ENCODE data around the gene CHST2. TPM values are rescaled to one million over a fixed set of nuclear protein-coding genes. Genes with fewer than 3 reads are reported as not detected.

CHST2 gene
- polyA plus RNA-seq, 1 donor (not counting 4 experiments of a cell fraction or from before 2014, with no cell fraction given), result 1.6 TPM

GRCh38 chr3:143134471-143134870 is 14.9 kb downstream of the CHST2 start:
- Histone ChIP-seq H2AFZ (ENCODE audit: control insufficient read depth, low read length) (no peak overlapping the region), H3K4me2 (ENCODE audit: control insufficient read depth, extremely low read depth, insufficient read depth, low read depth, low read length) (peak overlapping the region; percentile 31), H3K9ac (ENCODE audit: control insufficient read depth, extremely low read depth, insufficient read depth, low read length) (no peak overlapping the region), H3K4me3 (ENCODE audit: control insufficient read depth in 2 of 3, extremely low read depth in 1 of 3, insufficient read depth in 2 of 3, low read depth in 1 of 3, low read length in 3 of 3) (no peak overlapping the region), H3K36me3 (ENCODE audit: control insufficient read depth in 2 of 2, extremely low read depth in 1 of 2, insufficient read depth in 2 of 2, low read length in 2 of 2) (no peaks in the 10 kb centered on the region), H4K20me1 (ENCODE audit: control insufficient read depth, extremely low read depth, insufficient read depth, low read length) (no peaks in the 10 kb centered on the region), H3K27ac (ENCODE audit: control insufficient read depth, insufficient read depth, low read length) (no peak overlapping the region), H3K4me1 (ENCODE audit: control insufficient read depth, extremely low read depth, insufficient read depth, low read length) (peaks cover 18% of the 10 kb centered on the region), H3K27me3 (ENCODE audit: control insufficient read depth, extremely low read depth, insufficient read depth, low read length) (no peaks in the 10 kb centered on the region), H3K9me1 (ENCODE audit: control insufficient read depth, extremely low read depth, insufficient read depth, low read length) (no peaks in the 10 kb centered on the region), H3K79me2 (ENCODE audit: control insufficient read depth, insufficient read depth, low read length) (no peaks in the 10 kb centered on the region), H3K9me3 (ENCODE audit: control insufficient read depth, low read depth, low read length) (no peaks in the 10 kb centered on the region)
- no peak for DNase-seq (ENCODE audit: low read depth, low spot score)
- no peak for TF ChIP-seq EZH2 (IDR thresholded peaks at IDR 0.05; ENCODE audit: low read length)
- peak in 1 of 3 experiments; percentile 1 for TF ChIP-seq CTCF (optimal IDR thresholded peaks at IDR 0.05 in 1 of 3, IDR thresholded peaks at IDR 0.05 in 1 of 3, conservative IDR thresholded peaks at IDR 0.05 in 1 of 3; ENCODE audit: extremely low read depth in 1 of 3, insufficient read depth in 2 of 3, low read length in 3 of 3)
- dilution Hi-C loops (cut with MboI; ENCODE audit: extremely low pct_ligation_motif_present, low sequenced_read_pairs), result no loop called here
- FAIRE-seq, result no peak

- Histone ChIP-seq H3K9ac (ENCODE audit: control insufficient read depth, extremely low read depth, insufficient read depth, low read length) (no peak overlapping the region), H3K9me1 (ENCODE audit: control insufficient read depth, extremely low read depth, insufficient read depth, low read length) (no peaks in the 10 kb centered on the region), H3K79me2 (ENCODE audit: control insufficient read depth, insufficient read depth, low read length) (no peaks in the 10 kb centered on the region), H3K36me3 (ENCODE audit: control insufficient read depth in 2 of 2, extremely low read depth in 1 of 2, insufficient read depth in 2 of 2, low read length in 2 of 2) (no peaks in the 10 kb centered on the region), H3K4me3 (ENCODE audit: control insufficient read depth in 2 of 3, extremely low read depth in 1 of 3, insufficient read depth in 2 of 3, low read depth in 1 of 3, low read length in 3 of 3) (no peak overlapping the region), H3K4me2 (ENCODE audit: control insufficient read depth, extremely low read depth, insufficient read depth, low read depth, low read length) (peak overlapping the region; percentile 31), H3K9me3 (ENCODE audit: control insufficient read depth, low read depth, low read length) (no peaks in the 10 kb centered on the region), H2AFZ (ENCODE audit: control insufficient read depth, low read length) (no peak overlapping the region), H3K4me1 (ENCODE audit: control insufficient read depth, extremely low read depth, insufficient read depth, low read length) (peaks cover 18% of the 10 kb centered on the region), H3K27ac (ENCODE audit: control insufficient read depth, insufficient read depth, low read length) (no peak overlapping the region), H3K27me3 (ENCODE audit: control insufficient read depth, extremely low read depth, insufficient read depth, low read length) (no peaks in the 10 kb centered on the region), H4K20me1 (ENCODE audit: control insufficient read depth, extremely low read depth, insufficient read depth, low read length) (no peaks in the 10 kb centered on the region)
- dilution Hi-C loops (cut with MboI; ENCODE audit: extremely low pct_ligation_motif_present, low sequenced_read_pairs), result no loop called here
- DNase-seq (ENCODE audit: low read depth, low spot score) (peak; percentile 65), FAIRE-seq (peak; percentile 92)
- no peak for TF ChIP-seq EZH2 (IDR thresholded peaks at IDR 0.05; ENCODE audit: low read length)
- TF ChIP-seq CTCF (optimal IDR thresholded peaks at IDR 0.05 in 1 of 3, IDR thresholded peaks at IDR 0.05 in 1 of 3, conservative IDR thresholded peaks at IDR 0.05 in 1 of 3; ENCODE audit: extremely low read depth in 1 of 3, insufficient read depth in 2 of 3, low read length in 3 of 3), result peak in 1 of 3 experiments; percentile 22
Observed at GRCh38 chr3:143135150-143135549, 15.6 kb downstream of the CHST2 start.
